ENCODE measurements around the gene GIMAP2. TPM values are rescaled to one million over a fixed set of nuclear protein-coding genes. Genes with fewer than 3 reads are reported as not detected.
"Not testable (repeated sequence)": the region's sequence is repeated elsewhere in the genome, so short reads cannot be mapped to it uniquely, and the experiment has no call there.

GIMAP2 gene
- total and polyA plus RNA-seq, 2 of the 13 experiments (the other 11 are each of a cell fraction or from before 2014, with no cell fraction given): 0.49 to 1.4 TPM

DNA sequence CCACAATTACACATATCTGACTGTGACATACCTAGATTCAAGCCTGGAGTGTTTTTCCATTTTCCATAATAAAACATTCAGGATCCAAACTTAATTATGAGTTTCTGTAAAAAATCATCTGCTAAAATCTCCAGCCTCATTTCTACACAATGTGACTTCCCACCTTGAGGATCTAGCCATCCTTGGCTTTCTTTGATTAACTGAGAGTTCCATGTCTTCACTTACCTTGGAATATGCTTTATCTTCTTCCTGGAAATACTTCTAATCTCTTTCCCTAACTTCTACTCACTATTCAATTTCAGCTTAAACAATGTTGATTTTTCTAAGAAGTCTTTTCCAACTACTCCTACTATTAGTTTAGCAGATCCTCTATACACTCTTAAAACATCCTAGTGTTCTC, 16.5 kb upstream of the GIMAP2 start (continued):
- no peak for TF ChIP-seq ZNF530 (CRISPR knock-in tag; IDR thresholded peaks at IDR 0.05; ENCODE audit: low read depth)

- H3K36me3 ChIP-seq (replicated peaks in 1 of 2; ENCODE audit: control insufficient read depth in 1 of 2, insufficient read depth in 2 of 2, low read length in 2 of 2); ATAC-seq; H3K4me1 ChIP-seq (ENCODE audit: insufficient read depth, low read length); H3K27ac ChIP-seq (ENCODE audit: extremely low read length, insufficient read depth, low read length); H4K20me1 ChIP-seq (ENCODE audit: insufficient read depth, low read length); FAIRE-seq; H3K79me2 ChIP-seq (ENCODE audit: insufficient read depth, low read length); DNase-seq (ENCODE audit: low spot score); H3K4me2 ChIP-seq (ENCODE audit: low read depth, low read length); H3K9me3 ChIP-seq (ENCODE audit: low read length); H3K27me3 ChIP-seq (ENCODE audit: control insufficient read depth in 1 of 2, insufficient read depth in 2 of 2, low read length in 2 of 2); in situ Hi-C loops (cut with HindIII; ENCODE audit: extremely low pct_ligation_motif_present, low pct_unique_long_range_greater_than_20kb); BruUV-seq (replicated peaks); POLR2A ChIA-PET; H3K4me3 ChIP-seq (replicated peaks in 1 of 3; ENCODE audit: insufficient read depth in 1 of 3, low read depth in 2 of 3, low read length in 3 of 3); intact Hi-C loops (cut with micrococcal nuclease; ENCODE audit: unreplicated experiment); H3K9ac ChIP-seq (ENCODE audit: insufficient read depth, low read depth, low read length); H2AFZ ChIP-seq (ENCODE audit: low read length); CTCF ChIA-PET (ENCODE audit: low intra/inter-chr PET ratio, low total read pairs): not testable (repeated sequence)
- WGBS (ENCODE audit: low lambda C conversion rate): 13% methylated on average over 7 of the region's 7 CpGs
- peak; percentile 35; the same call in 1 of the 2 replicates for TF ChIP-seq CEBPB (IDR thresholded peaks at IDR 0.05; ENCODE audit: borderline replicate concordance, low read depth, low read length)
Observed at GRCh38 chr7:150671798-150672585, 13.5 kb upstream of the GIMAP2 start.

GRCh38 chr7:150675714-150676113, 9.8 kb upstream of the GIMAP2 start:
- BruUV-seq (replicated peaks): no TSS peak
- intact Hi-C loops (cut with micrococcal nuclease; ENCODE audit: unreplicated experiment) (no loop called here), in situ Hi-C loops (cut with HindIII; ENCODE audit: extremely low pct_ligation_motif_present, low pct_unique_long_range_greater_than_20kb) (no loop called here)
- DNase-seq (ENCODE audit: low spot score): no peak
- Histone ChIP-seq H3K9ac (ENCODE audit: insufficient read depth, low read depth, low read length) (no peak overlapping the region), H3K27me3 (ENCODE audit: control insufficient read depth in 1 of 2, insufficient read depth in 2 of 2, low read length in 2 of 2) (no peaks in the 10 kb centered on the region), H3K9me3 (ENCODE audit: low read length) (no peaks in the 10 kb centered on the region), H4K20me1 (ENCODE audit: insufficient read depth, low read length) (no peaks in the 10 kb centered on the region), H3K4me2 (ENCODE audit: low read depth, low read length) (no peak overlapping the region), H3K36me3 (replicated peaks in 1 of 2; ENCODE audit: control insufficient read depth in 1 of 2, insufficient read depth in 2 of 2, low read length in 2 of 2) (no peaks in the 10 kb centered on the region), H3K4me3 (replicated peaks in 1 of 3; ENCODE audit: insufficient read depth in 1 of 3, low read depth in 2 of 3, low read length in 3 of 3) (no peak overlapping the region), H3K27ac (ENCODE audit: extremely low read length, insufficient read depth, low read length) (no peak overlapping the region), H3K79me2 (ENCODE audit: insufficient read depth, low read length) (no peaks in the 10 kb centered on the region), H2AFZ (ENCODE audit: low read length) (no peak overlapping the region), H3K4me1 (ENCODE audit: insufficient read depth, low read length) (no peaks in the 10 kb centered on the region)
- ChIA-PET CTCF (ENCODE audit: low intra/inter-chr PET ratio, low total read pairs) (no interaction called here), POLR2A (no interaction called here)
- no peak for ATAC-seq
- no peak for FAIRE-seq
- WGBS (ENCODE audit: low lambda C conversion rate): 43% methylated on average over 2 of the region's 2 CpGs
- TF ChIP-seq ZFP90 (CRISPR knock-in tag; IDR thresholded peaks at IDR 0.05; ENCODE audit: borderline replicate concordance): no peak
- TF ChIP-seq DNMT1 (CRISPR knock-in tag; IDR thresholded peaks at IDR 0.05): no peak
- no peak for TF ChIP-seq TOPORS (CRISPR knock-in tag; IDR thresholded peaks at IDR 0.05)
- TF ChIP-seq ZNF101 (CRISPR knock-in tag; IDR thresholded peaks at IDR 0.05; ENCODE audit: borderline replicate concordance, low read depth): no peak
- no peak for TF ChIP-seq PLRG1 (conservative IDR thresholded peaks at IDR 0.05)
- TF ChIP-seq SKI (IDR thresholded peaks at IDR 0.05; ENCODE audit: partially characterized antibody): no peak
- TF ChIP-seq ZNF460 (CRISPR knock-in tag; IDR thresholded peaks at IDR 0.05; ENCODE audit: borderline replicate concordance): no peak
- no peak for TF ChIP-seq RFXAP (CRISPR knock-in tag; IDR thresholded peaks at IDR 0.05; ENCODE audit: borderline replicate concordance)
- TF ChIP-seq YEATS2 (CRISPR knock-in tag; IDR thresholded peaks at IDR 0.05; ENCODE audit: borderline replicate concordance): no peak
